Measurements from ENCODE around the gene ZNF407.
"Not testable (repeated sequence)": the region's sequence is repeated elsewhere in the genome, so short reads cannot be mapped to it uniquely, and the experiment has no call there.

The ZNF407 gene

GRCh38 chr18:74597662-74598349 is at the start of gene ZNF407:
Gene ZNF407, plus strand, starts transcription at chr18:74597870. Its CDS starts 33,150 bp downstream, at chr18:74631020.
- peak; percentile 95 for DNase-seq

- DNase-seq: no peak
Observed at GRCh38 chr18:74549591-74550104, 48.0 kb upstream of the ZNF407 start.

- DNase-seq: no peak
Observed at GRCh38 chr18:74550886-74551285, 46.8 kb upstream of the ZNF407 start.

GRCh38 chr18:74551452-74551851 is 46.2 kb upstream of the ZNF407 start:
- DNase-seq: no peak

GRCh38 chr18:74551936-74552555 is 45.6 kb upstream of the ZNF407 start:
- peak; percentile 88 for DNase-seq

- no peak for DNase-seq
Observed at GRCh38 chr18:74556126-74556525, 41.5 kb upstream of the ZNF407 start.

GRCh38 chr18:74558096-74558495 is 39.6 kb upstream of the ZNF407 start:
- DNase-seq: no peak

GRCh38 chr18:74562131-74562730 is 35.4 kb upstream of the ZNF407 start:
- no peak for DNase-seq

- DNase-seq: no peak
Observed at GRCh38 chr18:74562775-74563174, 34.9 kb upstream of the ZNF407 start.

- no peak for DNase-seq
Observed at GRCh38 chr18:74563999-74564398, 33.7 kb upstream of the ZNF407 start.

GRCh38 chr18:74565164-74565563 is 32.5 kb upstream of the ZNF407 start:
- DNase-seq: not testable (repeated sequence)

GRCh38 chr18:74565993-74566392 is 31.7 kb upstream of the ZNF407 start:
- DNase-seq: not testable (repeated sequence)

GRCh38 chr18:74567822-74568221 is 29.8 kb upstream of the ZNF407 start:
- DNase-seq: no peak

GRCh38 chr18:74569401-74569800 is 28.3 kb upstream of the ZNF407 start:
- DNase-seq: no peak

GRCh38 chr18:74570266-74570665 is 27.4 kb upstream of the ZNF407 start:
- DNase-seq: no peak

- no peak for DNase-seq
Observed at GRCh38 chr18:74571895-74572680, 25.6 kb upstream of the ZNF407 start.

GRCh38 chr18:74573053-74573452 is 24.6 kb upstream of the ZNF407 start:
- DNase-seq: no peak

- DNase-seq: no peak
Observed at GRCh38 chr18:74574916-74575315, 22.8 kb upstream of the ZNF407 start.

- no peak for DNase-seq
Observed at GRCh38 chr18:74577019-74577418, 20.7 kb upstream of the ZNF407 start.

- no peak for DNase-seq
Observed at GRCh38 chr18:74579496-74580065, 18.1 kb upstream of the ZNF407 start.

- DNase-seq: no peak
Observed at GRCh38 chr18:74582642-74583041, 15.0 kb upstream of the ZNF407 start.

GRCh38 chr18:74587441-74587840 is 10.2 kb upstream of the ZNF407 start:
- DNase-seq: no peak

GRCh38 chr18:74589021-74589420 is 8.6 kb upstream of the ZNF407 start:
- no peak for DNase-seq
